ENCODE measurements around the gene B3GALNT2.

- no peak for TF ChIP-seq ZNF274 (IDR thresholded peaks at IDR 0.05; ENCODE audit: low read depth, low read length)
- no peak for TF ChIP-seq YY1 (IDR thresholded peaks at IDR 0.05; ENCODE audit: insufficient read depth, insufficient read length)
These were observed 9.2 kb downstream of the B3GALNT2 start for GRCh38 chr1:235495030-235495429.

All from NT2/D1 (cell line).